GM12878 (cell line): ENCODE measurements around the gene EED. TPM values are rescaled to one million over a fixed set of nuclear protein-coding genes. Genes with fewer than 3 reads are reported as not detected.

Experiments used
- ATAC-seq: fragments of 200-7000 bp; cut with Tn5 transposase; 3 replicates; pipeline ENCODE4 v1.9.1; 2020; ENCODE audit warnings: mild to moderate bottlenecking, moderate library complexity
- BruUV-seq: library from RNA; stranded (reverse); fragments of 400-500 nt; replicated peaks from 2 replicates; lab custom pipeline; 2021; lab: Mats Ljungman, UMichigan
- CTCF ChIA-PET: fragments of 300-600 bp; sonication (Branson Sonifier 250); formaldehyde crosslinking; extraction: SDS; loops from one replicate; lab custom pipeline; 2021; ENCODE audit warnings: inconsistent platforms; lab: Yijun Ruan, JAX
- POLR2A ChIA-PET: fragments of 350-600 bp; formaldehyde crosslinking; extraction: SDS; loops from one replicate; lab custom pipeline; 2021; ENCODE audit warnings: inconsistent platforms; lab: Charles Lee
- RAD21 ChIA-PET: fragments of 300-600 bp; sonication (Branson Sonifier 250); formaldehyde crosslinking; loops from one replicate; lab custom pipeline; 2023; ENCODE audit warnings: antibody characterized with exemption; ENCODE audit not compliant: unreplicated experiment; lab: Charles Lee
- SMC1A ChIA-PET: fragments of 300-600 bp; sonication (Branson Sonifier 250); formaldehyde crosslinking; loops from one replicate; lab custom pipeline; 2023; ENCODE audit not compliant: unreplicated experiment, uncharacterized antibody; lab: Charles Lee
- DNase-seq: peaks from one replicate; pipeline ENCODE4 v3.0.0-alpha.2; 2011; ENCODE audit warnings: low read depth, low spot score
- FAIRE-seq: peaks from 3 replicates; lab custom pipeline; 2011; peaks lifted over from hg19 to GRCh38; lab: Jason Lieb, UNC
- H2AFZ ChIP-seq: 2 replicates; pipeline ENCODE4 v1.6.0; 2011; ENCODE audit warnings: low read depth, low read length, control low read depth; ENCODE audit not compliant: control insufficient read depth
- H3K27ac ChIP-seq: 2 replicates; pipeline ENCODE4 v1.5.1; 2011; ENCODE audit warnings: control low read depth; ENCODE audit not compliant: control insufficient read depth, insufficient read depth
- H3K27me3 ChIP-seq, 2 experiments: replicated peaks in 1 of 2; 2 replicates each; pipeline versions ENCODE4 v1.6.0 to v1.6.1; 2011; ENCODE audit warnings: low read length in 1 of 2; ENCODE audit not compliant: control insufficient read depth in 2 of 2, insufficient read depth in 2 of 2
- H3K36me3 ChIP-seq, 2 experiments: 2 replicates each; pipeline ENCODE4 v1.5.1; 2011; ENCODE audit warnings: low read length in 1 of 2; ENCODE audit not compliant: control insufficient read depth in 2 of 2, insufficient read depth in 2 of 2
- H3K4me1 ChIP-seq: 2 replicates; pipeline ENCODE4 v1.6.1; 2011; ENCODE audit warnings: mild to moderate bottlenecking, low read length, moderate library complexity, mixed read lengths; ENCODE audit not compliant: control insufficient read depth, insufficient read depth
- H3K4me2 ChIP-seq: 2 replicates; pipeline ENCODE4 v1.6.0; 2011; ENCODE audit warnings: control low read depth; ENCODE audit not compliant: control insufficient read depth, insufficient read depth
- H3K4me3 ChIP-seq: fragments of 200-600 bp; sonication (generic); 2 replicates; pipeline ENCODE4 v1.5.1; 2016
- H3K79me2 ChIP-seq: 2 replicates; pipeline ENCODE4 v1.6.0; 2011; ENCODE audit warnings: low read length; ENCODE audit not compliant: control insufficient read depth, insufficient read depth
- H3K9ac ChIP-seq: 2 replicates; pipeline ENCODE4 v1.8.0; 2011; ENCODE audit warnings: low read length, control low read depth, mixed read lengths; ENCODE audit not compliant: control insufficient read depth, insufficient read depth
- H3K9me3 ChIP-seq: replicated peaks from 3 replicates; pipeline ENCODE4 v1.5.1; 2011; ENCODE audit warnings: mild to moderate bottlenecking, low read length; ENCODE audit not compliant: control insufficient read depth, insufficient read depth
- H4K20me1 ChIP-seq: 2 replicates; pipeline ENCODE4 v1.6.0; 2011; ENCODE audit not compliant: control insufficient read depth, insufficient read depth
- FOS ChIP-seq: IDR thresholded peaks from 3 replicates; pipeline ENCODE4 v1.6.1; 2011; ENCODE audit warnings: borderline replicate concordance; ENCODE audit not compliant: insufficient read length; ENCODE audit errors: extremely low read depth
- IRF4 ChIP-seq: IDR thresholded peaks from 2 replicates; pipeline ENCODE4 v1.6.1; 2011; ENCODE audit warnings: low read depth, low read length
- SMARCA5 ChIP-seq: fragments of 450-650 bp; IDR thresholded peaks from 2 replicates; pipeline ENCODE4 v1.6.1; 2017; ENCODE audit warnings: mild to moderate bottlenecking
- SPI1 ChIP-seq: IDR thresholded peaks from 2 replicates; pipeline ENCODE4 v1.6.1; 2011; ENCODE audit warnings: low read depth, mild to moderate bottlenecking, low read length, moderate library complexity, borderline replicate concordance; ENCODE audit not compliant: insufficient read depth
- SUPT20H ChIP-seq: IDR thresholded peaks from 2 replicates; pipeline ENCODE4 v1.6.1; 2011; ENCODE audit warnings: low read depth, mild to moderate bottlenecking, low read length, moderate library complexity, borderline replicate concordance; ENCODE audit not compliant: control insufficient read depth
- YBX1 ChIP-seq: fragments of 450-650 bp; IDR thresholded peaks from 2 replicates; pipeline ENCODE4 v1.6.1; 2016; ENCODE audit warnings: antibody characterized with exemption
- ZBED1 ChIP-seq: IDR thresholded peaks from 2 replicates; pipeline ENCODE4 v1.6.1; 2016; ENCODE audit warnings: borderline replicate concordance
- ZNF384 ChIP-seq: IDR thresholded peaks from 2 replicates; pipeline ENCODE4 v1.6.1; 2012; ENCODE audit warnings: low read depth, mild to moderate bottlenecking, low read length, improper control_type of control experiment, borderline replicate concordance
- WGBS: methylation state at CpG from one replicate; pipeline ENCODE4 v1.1.6; 2016; ENCODE audit warnings: low lambda C conversion rate; ENCODE audit not compliant: insufficient replicate concordance, insufficient coverage; ENCODE audit errors: missing lambda C conversion rate; 5-methylcytosine and 5-hydroxymethylcytosine counted together
- in situ Hi-C: fragments of 300-500 bp; cut with MboI; formaldehyde crosslinking; loops from 9 replicates; pipeline ENCODE4 v1.14.3; 2018; ENCODE audit warnings: mixed read lengths
- intact Hi-C: fragments of 100-400 bp; cut with micrococcal nuclease; formaldehyde crosslinking; loops from one replicate; pipeline ENCODE4 v1.14.2; 2022; ENCODE audit not compliant: unreplicated experiment
- polyA plus RNA-seq, 11 experiments: library from polyadenylated mRNA; depleted of rRNA in 4 of 11; unstranded in 6 of 11; stranded (reverse) in 5 of 11; fragments of >200 nt; fragmentation: Nextera tagmentation in 4 of 11; fragmentation: Illumina TruSeq in 1 of 11; extraction: Ambion mirVana in 4 of 11; extraction: Trizol in 1 of 11; gene quantifications; 1 replicate in 1 of 11; 2 replicates in 10 of 11; pipeline versions ENCODE4 v1.2.1 to v1.2.3, GENCODE V29; 2011 to 2016; ENCODE audit warnings: inconsistent platforms in 2 of 11, missing spikeins in 2 of 11, low read depth in 1 of 11
- total RNA-seq, 4 experiments: library from RNA; depleted of rRNA in 3 of 4; stranded (reverse); fragments of >200 nt in 3 of 4; fragmentation: Illumina TruSeq in 1 of 4; extraction: Trizol in 1 of 4; gene quantifications; 2 replicates each; pipeline versions ENCODE4 v1.2.1 to v1.2.3, GENCODE V29; 2013 to 2021
- TF ChIP-seq, protein P1 (sequence below): fragments of 450-650 bp; IDR thresholded peaks from 2 replicates; pipeline ENCODE4 v1.6.1; 2014; ENCODE audit warnings: mild to moderate bottlenecking

EED gene
- total and polyA plus RNA-seq, 10 of the 15 experiments (the other 5 are each of a cell fraction or from before 2014, with no cell fraction given) = 41.5 to 140 (median 72.2) TPM

GRCh38 chr11:86294026-86294425 is 49.5 kb downstream of the EED start:
- SMC1A ChIA-PET = interaction anchor here (0.8 to 7.1 kb wide), 12 partner anchors 8 to 436 kb away, joined by 3 to 54 read pairs (median 4); partner anchors contain the start of genes HIKESHI and PICALM
- CTCF ChIA-PET = interaction anchor here (0.7 to 5.6 kb wide), 7 partner anchors 9 to 697 kb away, joined by 3 to 51 read pairs (median 4); partner anchors contain the start of genes CCDC83 and HIKESHI
- in situ Hi-C loops = loop anchor here (5.0 kb wide), 2 partner anchors 252 to 437 kb away; partner anchors contain the start of gene CCDC83
- H4K20me1 ChIP-seq = no peaks in the 10 kb centered on the region
- no peaks in the 10 kb centered on the region for H3K36me3 ChIP-seq
- ATAC-seq (no peak), FAIRE-seq (no peak), DNase-seq (no peak)
- H3K4me1 ChIP-seq = peaks cover 24% of the 10 kb centered on the region
- no peak overlapping the region for H3K27ac ChIP-seq
- no TSS peak for BruUV-seq
- no peak overlapping the region for H3K4me3 ChIP-seq
- POLR2A ChIA-PET = interaction anchor here (0.8 to 2.4 kb wide), 2 partner anchors 9 kb away, joined by 3 to 6 read pairs; no protein-coding TSS in a partner anchor
- TF ChIP-seq SMARCA5 = no peak
- TF ChIP-seq IRF4 = no peak
- no peak for TF ChIP-seq SPI1
- no peak for TF ChIP-seq YBX1
- no peak for TF ChIP-seq SUPT20H
- intact Hi-C loops = loop anchor here (5.0 to 10.0 kb wide), 2 partner anchors 352 to 629 kb away; partner anchors contain the start of gene CREBZF
- H3K79me2 ChIP-seq = no peaks in the 10 kb centered on the region
- RAD21 ChIA-PET = interaction anchor here (0.6 to 4.2 kb wide), 9 partner anchors 9 to 439 kb away, joined by 3 to 28 read pairs (median 3); partner anchors contain the start of genes CCDC83 and PICALM
- no peaks in the 10 kb centered on the region for H3K27me3 ChIP-seq
- H3K4me2 ChIP-seq = no peak overlapping the region
- no peak overlapping the region for H3K9ac ChIP-seq
- H3K9me3 ChIP-seq = no peaks in the 10 kb centered on the region
- H2AFZ ChIP-seq = no peak overlapping the region

GRCh38 chr11:86301742-86302091 is 57.2 kb downstream of the EED start:
- BruUV-seq = TSS peak; percentile 82
- H3K4me3 ChIP-seq = peak overlapping the region; percentile 87
- H3K4me2 ChIP-seq = peak overlapping the region; percentile 56
- ATAC-seq (no peak), DNase-seq (no peak), FAIRE-seq (no peak)
- peak overlapping the region; percentile 89; the same call in 1 of the 2 replicates for H3K9ac ChIP-seq
- H3K4me1 ChIP-seq = 0 out of 2 replicates have a peak, but pooled peaks cover 3% of the 10 kb centered on the region
- TF ChIP-seq ZNF384 (0 out of 2 replicates have a peak, but pooled peaks have one; percentile 9), ZBED1 (no peak), FOS (no peak)
- TF ChIP-seq, protein P1, sequence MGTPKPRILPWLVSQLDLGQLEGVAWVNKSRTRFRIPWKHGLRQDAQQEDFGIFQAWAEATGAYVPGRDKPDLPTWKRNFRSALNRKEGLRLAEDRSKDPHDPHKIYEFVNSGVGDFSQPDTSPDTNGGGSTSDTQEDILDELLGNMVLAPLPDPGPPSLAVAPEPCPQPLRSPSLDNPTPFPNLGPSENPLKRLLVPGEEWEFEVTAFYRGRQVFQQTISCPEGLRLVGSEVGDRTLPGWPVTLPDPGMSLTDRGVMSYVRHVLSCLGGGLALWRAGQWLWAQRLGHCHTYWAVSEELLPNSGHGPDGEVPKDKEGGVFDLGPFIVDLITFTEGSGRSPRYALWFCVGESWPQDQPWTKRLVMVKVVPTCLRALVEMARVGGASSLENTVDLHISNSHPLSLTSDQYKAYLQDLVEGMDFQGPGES = no peak
- no peaks in the 10 kb centered on the region for H3K9me3 ChIP-seq
- CTCF ChIA-PET = interaction anchor here (1.0 to 3.1 kb wide), 5 partner anchors 11 to 447 kb away, joined by 3 to 17 read pairs (median 3); no protein-coding TSS in a partner anchor
- SMC1A ChIA-PET = interaction anchor here (1.1 to 2.6 kb wide), 7 partner anchors 7 to 100 kb away, joined by 3 to 9 read pairs (median 4); no protein-coding TSS in a partner anchor
- POLR2A ChIA-PET = interaction anchor here (1.0 to 1.6 kb wide), 3 partner anchors 9 to 57 kb away, joined by 3 to 4 read pairs (median 3); partner anchors contain the start of gene EED
- peak overlapping the region; percentile 96 for H2AFZ ChIP-seq
- H3K27me3 ChIP-seq = no peaks in the 10 kb centered on the region
- H3K36me3 ChIP-seq = no peaks in the 10 kb centered on the region
- whole genome bisulfite sequencing = 2% methylated on average over 6 of the region's 6 CpGs
- intact Hi-C loops = no loop called here
- peaks cover 22% of the 10 kb centered on the region for H3K79me2 ChIP-seq
- no peaks in the 10 kb centered on the region for H4K20me1 ChIP-seq
- no peak overlapping the region; the same call in 1 of the 2 replicates for H3K27ac ChIP-seq
- in situ Hi-C loops = no loop called here
- RAD21 ChIA-PET = interaction anchor here (1.3 kb wide), 1 partner anchor 14 kb away, joined by 4 read pairs; no protein-coding TSS in a partner anchor
